Muscle of back (tissue), 11 donors: ENCODE measurements around the gene CTNNA3. TPM values are rescaled to one million over a fixed set of nuclear protein-coding genes. Genes with fewer than 3 reads are reported as not detected.

ENCODE experiments used
- DNase-seq, 3 donors: peaks; one replicate each; pipeline versions ENCODE4 v3.0.0 to v3.0.0-alpha.2; 2013
- polyA plus RNA-seq, 10 donors: library from polyadenylated mRNA; unstranded; fragments of 120-200 nt; gene quantifications; one replicate each; pipeline ENCODE4 v1.2.1, GENCODE V29; 2013; ENCODE audit not compliant: insufficient read length in 10 of 10

The CTNNA3 gene
- polyA plus RNA-seq, 10 donors = 4.6 to 15.8 (median 7.9) TPM

DNA sequence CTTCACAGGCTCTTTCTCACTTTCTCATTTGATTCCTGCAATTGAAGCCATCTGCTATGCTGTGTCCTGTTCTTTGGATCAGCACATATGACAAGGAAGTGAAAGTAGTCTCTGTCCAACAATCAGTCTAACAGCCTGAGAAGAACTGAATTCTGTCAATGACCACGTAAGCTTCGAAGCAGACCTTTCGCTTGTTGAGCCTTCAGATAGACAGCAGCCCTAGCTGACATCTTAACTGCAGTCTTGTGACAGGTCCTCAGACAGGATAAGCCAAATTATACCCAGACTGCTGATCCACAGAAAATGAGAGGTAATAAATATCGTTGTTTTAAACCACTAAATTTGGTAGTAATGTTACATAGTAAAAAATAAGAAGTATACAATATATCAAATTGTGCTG lies 1461.1 kb downstream of the CTNNA3 start:
- no peak for DNase-seq

DNA sequence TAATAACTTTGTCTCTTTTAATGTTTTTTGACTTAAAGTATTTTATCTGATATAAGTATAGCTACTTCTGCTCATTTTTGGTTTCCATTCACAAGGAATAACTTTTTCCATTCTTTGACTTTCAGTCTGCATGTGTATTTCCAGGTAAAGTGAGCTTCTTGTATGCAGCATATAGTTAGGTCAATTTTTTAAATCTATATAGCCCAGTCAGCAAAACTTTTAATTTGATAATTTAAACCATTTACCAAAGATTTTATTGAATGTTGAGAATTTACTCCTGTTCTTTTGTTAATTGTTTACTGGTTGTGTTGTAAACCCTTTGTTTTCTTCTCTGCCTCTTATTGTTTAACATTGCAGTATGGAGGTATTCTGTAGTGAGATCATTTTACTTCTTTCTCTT lies 1467.1 kb downstream of the CTNNA3 start:
- no peak for DNase-seq

DNA sequence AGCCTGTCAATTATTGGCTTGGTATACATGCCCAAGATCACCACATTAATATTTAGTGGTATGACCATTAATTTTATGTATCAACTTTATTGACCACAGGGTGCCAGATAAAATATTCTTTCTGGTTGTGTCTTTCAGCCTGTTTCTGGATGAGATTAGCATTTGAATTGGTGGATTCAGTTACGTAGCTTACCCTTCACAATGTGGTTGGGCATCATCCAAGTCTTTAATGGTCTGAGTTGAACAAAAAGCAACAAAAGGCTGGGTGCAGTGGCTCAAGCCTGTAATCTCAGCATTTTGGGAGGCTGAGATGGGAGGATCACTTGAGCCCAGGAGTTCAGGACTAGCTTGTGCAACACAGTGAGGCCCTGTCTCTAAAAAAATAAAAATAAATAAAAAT lies 1472.3 kb downstream of the CTNNA3 start:
- DNase-seq = no peak

DNA sequence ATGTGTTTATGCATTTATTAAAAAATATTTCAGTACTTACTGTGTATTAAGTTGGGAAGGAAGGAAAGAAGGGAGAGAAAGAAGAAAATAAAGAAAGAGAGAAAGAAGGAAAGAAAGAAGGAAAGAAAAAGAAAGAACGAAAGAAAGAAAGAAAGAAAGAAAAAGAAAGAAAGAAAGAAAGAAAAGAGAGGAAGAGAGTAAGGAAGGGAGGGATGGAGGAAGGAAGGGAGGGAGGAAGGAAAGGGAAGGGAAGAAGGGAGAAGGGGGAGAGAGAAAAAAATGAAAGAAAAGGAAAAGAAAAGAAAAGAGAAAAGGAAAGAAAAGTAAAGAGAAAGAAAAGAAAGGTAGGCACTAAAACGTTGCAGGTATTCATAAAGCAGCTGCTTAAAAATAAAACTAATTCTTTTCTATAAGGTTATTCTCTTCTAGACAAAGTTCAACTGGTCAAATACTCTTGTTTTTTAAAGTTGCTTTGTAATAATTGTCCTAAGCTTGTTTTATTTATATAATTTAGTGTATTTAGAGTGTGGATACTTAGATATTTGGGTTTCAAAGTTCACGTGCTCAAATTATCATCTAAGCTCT lies 1473.4 kb downstream of the CTNNA3 start:
- no peak for DNase-seq

DNA sequence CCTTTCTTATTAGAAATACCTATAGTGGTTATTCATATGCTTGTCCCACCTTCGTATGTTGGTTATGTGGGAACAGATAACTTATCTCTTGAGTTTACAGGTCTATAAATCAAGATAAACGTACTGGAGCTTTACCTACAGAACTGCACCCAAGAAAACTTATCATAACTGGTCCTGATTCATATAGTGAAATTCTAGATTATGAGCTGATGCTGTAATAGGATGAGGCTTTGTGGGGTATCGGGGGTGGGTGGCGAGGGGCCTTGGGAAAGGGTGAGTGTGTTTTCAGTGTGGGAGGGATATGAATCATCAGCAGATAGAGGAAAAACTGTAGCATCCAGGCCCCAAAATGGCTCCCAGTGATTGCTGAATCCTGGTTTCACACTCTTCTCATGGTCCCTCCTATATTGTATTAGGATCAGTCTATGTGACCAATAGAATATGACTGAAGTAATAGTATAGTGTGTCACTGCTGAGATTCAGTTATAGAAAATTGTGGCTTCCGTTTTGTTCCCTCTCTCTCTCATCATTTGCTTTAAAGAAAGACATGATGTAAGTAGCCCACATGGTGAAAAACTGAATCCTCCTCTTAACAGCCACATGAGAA lies 1476.9 kb downstream of the CTNNA3 start:
- no peak for DNase-seq

DNA sequence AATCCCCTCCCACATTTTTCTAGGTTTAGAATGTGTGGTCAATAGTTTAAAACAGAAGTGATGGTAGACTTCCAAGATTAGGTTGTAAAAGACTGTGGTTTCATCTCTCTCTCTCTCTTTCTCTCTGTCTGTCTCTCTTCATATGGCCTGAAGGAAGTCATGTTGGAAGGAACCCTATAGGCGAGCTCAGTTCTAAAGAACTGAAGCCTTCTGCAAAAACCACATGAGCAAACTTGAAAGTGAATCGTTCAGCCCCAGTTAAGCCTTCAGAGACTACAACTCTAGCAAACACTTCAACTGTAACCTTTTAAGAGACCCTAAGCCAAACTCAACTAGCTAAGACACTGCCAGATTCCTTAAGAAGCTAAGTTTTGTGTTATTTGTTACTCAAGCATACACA lies 1477.7 kb downstream of the CTNNA3 start:
- DNase-seq = no peak

DNA sequence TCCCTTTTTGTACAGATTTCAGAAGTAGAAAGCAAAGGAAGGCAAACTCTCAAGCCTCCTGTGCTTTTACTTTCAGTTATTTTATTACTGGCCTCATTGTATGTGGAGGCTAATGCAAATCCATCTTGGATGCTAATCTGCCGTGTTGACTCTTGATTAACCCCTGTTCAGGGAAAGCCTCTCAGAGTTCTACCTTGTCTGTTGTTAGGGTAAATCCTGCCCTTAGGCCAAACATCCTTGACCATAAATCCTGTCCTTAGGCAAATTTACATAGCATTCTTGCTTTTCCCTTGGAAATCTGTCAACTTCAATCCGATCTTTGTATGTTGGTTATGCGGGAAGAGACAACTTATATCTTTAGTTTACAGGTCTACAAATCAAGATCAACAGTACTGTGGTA lies 1480.1 kb downstream of the CTNNA3 start:
- DNase-seq = no peak

DNA sequence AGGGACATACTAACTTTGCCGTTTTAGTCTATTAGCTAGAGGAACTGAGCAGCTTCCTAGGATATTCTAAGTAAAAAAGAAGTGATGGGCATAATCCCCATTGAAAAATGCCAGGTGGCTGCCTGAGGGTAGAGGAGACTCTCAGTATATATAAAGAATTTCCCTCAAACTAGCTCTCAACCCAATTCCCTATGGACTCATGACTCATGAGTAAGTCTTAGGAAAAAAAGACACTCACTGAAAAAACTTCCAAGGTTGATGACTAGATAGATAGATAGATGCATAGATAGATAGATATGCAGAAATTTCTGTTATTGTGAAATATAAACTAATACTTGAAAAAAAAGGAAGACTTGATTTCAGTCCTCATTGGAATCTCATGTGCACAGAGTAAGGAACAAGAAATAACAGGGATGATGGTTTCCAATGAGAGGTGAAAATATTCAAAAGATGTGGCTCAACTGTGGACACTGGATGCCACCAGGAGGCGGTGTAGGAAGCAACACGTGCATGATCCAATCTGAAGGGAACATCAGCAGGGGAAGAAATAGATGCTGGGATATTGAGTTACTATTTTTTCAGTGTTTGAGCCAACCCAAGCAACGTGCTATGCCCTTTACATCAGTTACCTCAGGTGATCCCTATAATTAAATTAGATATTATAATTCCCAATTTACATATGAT lies 1481.1 kb downstream of the CTNNA3 start:
- peak in 1 of 3 donors; percentile 7 for DNase-seq

DNA sequence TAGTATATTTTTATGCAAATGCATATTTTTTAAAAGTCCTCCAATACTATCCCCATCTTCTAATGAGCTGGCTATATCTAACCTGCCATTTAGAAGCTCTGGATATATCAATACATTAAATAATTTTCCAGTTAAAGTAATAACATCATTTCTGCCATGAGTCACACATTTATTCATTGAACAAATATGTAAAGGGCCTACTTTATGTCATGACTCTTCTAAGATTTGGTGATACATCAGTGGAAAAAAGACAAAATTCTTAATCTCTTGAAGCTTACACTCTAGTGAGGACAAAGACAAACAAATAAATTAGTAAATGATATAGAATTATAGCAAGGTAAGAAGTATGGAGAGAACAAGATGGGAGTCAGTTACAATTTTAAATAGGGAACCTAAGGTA lies 1487.0 kb downstream of the CTNNA3 start:
- no peak for DNase-seq

DNA sequence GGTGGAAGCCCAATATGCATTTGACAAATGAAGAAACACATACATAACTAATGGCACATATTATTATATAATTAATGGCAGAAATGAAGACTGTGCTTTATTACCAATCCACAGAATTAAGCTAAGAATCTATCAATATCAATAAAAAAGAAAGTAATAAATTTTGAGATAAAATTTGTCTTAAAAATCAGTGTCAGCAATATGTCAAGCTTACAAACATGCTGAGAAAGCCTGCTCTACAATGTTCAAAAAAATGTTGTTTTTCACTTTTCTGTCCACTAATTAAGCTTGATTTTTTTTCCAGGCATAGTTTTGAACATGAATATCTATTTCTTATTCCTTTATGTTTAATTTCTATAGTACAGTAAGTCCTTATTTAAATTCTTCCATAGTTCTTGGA lies 1491.2 kb downstream of the CTNNA3 start:
- no peak for DNase-seq

DNA sequence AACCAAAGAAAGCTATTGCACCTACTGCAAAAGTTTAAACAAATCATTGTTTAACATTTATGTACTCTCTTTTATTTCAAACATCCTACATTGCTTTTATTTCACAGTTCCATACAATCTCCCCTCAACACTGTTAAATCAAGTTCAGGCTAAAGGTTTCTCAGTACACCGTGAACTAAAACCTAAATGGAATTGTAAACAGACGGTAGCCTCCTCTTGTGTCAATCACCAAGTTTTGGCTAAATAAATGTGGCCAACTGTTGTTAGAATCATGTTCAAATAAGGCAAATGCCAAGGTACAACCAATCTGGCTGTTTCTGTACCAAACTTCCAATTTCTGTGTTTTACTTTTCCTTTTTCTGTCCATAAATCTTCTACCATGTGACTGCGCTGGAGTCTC lies 1493.9 kb downstream of the CTNNA3 start:
- DNase-seq = no peak

DNA sequence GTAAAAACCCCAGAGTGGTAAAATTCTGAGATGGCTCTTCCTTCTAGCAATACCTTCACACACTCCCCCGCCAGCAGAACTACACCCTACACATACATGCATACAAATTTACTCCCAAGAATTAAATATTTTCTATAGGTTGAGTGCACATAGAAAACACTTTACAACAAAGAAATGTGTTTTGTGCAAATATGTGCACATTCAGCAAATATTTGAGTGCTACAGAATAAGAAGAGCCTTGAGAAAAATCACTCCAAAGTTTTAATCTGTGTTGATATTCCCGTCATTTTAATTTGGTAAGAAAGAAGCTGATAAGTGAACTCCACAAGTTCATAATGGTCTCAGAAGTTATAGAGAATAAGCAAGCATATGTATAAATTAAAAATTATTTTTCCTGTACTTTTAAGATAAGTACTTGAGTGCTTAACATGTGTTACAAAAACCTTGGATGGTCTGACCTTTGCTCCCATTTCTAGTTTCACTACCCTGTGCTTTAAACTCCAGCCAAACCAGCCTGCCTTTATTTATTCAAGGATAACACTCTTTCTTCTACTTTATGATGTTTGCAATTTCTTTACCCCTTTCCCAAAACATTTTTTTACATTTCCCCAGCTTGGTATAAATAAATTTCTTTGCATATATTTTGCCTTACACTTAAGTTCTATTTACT lies 1503.7 kb downstream of the CTNNA3 start:
- no peak for DNase-seq

DNA sequence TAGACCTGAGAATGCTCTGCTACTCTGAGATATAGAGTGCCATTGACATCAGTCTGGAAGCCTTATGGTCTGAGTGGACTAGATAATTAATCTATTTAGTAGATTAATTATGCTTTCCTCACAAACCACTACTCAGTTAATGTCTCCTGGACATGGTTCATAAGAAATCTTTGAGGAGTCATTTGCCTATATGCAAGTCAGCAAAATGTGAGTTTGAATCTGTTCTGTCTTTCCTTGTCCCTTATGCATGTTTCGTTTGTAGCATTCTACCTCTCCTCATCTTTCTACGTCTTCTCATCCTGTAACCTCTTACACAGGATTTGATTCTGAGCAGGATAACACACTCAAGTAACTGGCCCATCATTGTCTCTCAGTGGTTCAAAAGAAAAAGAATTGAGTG lies 1505.6 kb downstream of the CTNNA3 start:
- no peak for DNase-seq

DNA sequence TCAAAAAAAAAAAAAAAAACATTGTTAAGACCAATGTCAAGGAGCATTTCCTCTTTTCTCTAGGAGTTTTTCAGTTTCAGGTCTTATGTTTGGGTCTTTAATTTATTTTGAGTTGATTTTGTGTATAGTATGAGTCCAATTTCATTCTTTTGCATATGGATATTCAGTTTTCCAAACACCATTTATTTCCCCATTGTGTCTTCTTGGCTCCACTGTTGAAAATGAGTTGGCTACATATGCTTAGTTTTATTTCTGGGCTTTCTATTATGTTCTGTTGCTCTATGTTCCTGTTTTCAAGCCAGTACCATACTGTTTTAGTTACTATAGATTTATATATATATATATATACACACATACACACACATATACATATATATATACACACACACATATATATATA lies 1506.7 kb downstream of the CTNNA3 start:
- peak in 1 of 3 donors; percentile 52 for DNase-seq

DNA sequence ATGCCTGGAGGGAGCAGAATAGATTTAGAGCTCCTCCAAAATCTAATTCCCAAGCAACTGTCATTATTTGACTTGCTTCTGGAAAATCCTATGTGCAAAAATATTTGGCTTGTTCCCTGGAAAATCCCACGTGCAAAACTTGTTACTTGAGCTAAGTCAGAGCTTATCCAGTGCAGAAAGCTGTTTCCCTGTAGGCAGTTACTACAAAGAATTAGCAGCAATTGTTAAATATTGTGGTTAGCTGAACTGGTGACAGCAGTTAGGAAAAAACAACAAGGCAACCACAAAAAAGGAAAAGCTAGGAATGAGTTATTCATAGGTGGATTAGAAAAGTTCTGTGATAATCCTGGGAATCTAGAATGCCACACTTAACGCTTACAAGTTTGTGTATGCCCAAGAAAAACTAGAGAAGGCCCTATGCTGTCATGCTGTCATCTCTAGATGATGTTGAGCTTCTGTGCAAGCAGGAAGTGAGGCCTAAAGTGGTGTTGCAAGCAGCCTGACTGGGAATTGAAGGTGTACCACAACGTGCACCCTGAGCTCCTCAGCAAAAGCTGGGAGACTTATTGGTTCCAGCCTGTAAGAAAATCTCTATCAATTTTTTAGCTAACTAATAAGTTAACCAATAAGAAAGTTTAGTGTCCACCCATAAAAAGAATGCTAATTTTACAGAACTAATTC lies 1508.8 kb downstream of the CTNNA3 start:
- peak; percentile 49 to 85 (median 73) for DNase-seq

DNA sequence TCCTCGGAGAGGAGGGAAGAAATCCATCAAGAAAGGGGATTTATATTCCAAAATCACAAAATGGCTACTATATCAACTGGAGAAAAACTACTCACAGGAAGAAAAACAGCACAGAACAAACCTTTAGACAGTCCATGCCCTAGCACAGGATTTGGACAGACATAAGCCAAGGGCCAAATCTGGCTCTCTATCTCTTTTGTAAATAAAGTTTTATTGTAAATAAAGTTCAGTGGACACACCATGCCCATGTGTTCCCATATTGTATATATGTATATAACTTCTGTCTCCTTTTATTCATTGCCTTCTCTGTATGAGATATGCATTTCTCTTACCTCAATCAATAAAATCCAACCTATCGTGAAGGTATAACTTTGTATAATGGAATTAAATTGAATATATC lies 1513.0 kb downstream of the CTNNA3 start:
- no peak for DNase-seq

DNA sequence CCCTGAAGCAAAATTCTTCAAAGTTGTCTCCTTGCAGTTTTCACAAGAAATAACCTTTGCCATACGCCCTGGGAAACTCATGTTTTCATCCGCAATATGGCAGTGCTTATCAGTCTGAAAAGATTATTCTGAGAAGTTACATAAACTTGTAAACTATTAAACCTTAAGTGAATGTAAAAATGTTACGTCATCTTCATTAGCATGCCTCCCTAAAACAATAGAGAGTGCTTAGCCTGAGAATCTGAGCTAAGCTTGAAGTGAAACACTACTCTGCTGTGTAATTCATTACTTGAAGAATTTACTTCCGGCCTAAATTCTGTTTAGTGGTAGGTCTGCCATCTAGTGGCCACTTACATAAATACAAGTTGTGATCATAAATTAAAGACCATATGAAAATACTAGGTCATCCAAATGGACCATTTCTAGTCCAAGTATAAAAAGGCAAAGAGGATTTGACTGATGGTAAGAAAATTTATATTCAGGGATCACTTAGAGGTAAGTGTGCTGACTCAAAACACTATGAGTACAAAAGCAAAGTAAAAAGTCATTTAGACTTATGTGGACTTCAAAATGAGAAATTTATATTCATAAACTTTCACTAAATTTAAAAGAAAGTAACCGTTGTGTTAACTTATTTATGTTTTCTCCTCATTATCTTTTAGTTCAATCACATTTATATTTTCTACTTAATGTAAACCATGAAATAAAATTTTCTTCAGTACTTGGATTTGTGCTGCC lies 1515.2 kb downstream of the CTNNA3 start:
- peak; percentile 54 to 79 (median 59) for DNase-seq

DNA sequence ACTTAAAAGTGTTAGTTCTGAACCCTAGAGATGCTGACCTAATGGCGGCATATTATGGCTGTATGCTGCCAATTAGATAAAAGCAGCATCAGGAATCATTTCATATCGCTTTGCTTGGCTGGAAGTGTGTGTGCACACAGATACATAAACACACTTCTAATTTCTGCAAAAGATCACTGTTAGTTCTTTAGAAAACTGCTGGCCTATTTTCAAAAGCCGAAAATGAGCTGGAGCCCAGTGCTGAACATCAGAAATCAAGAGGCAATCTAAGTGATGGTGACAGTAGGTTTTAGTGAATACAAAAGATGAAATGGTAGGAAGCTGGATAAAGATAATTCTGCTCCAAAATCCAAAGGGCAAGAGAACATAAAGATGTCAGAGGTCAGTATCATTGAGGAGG lies 1516.0 kb downstream of the CTNNA3 start:
- DNase-seq = peak in 1 of 3 donors; percentile 10

DNA sequence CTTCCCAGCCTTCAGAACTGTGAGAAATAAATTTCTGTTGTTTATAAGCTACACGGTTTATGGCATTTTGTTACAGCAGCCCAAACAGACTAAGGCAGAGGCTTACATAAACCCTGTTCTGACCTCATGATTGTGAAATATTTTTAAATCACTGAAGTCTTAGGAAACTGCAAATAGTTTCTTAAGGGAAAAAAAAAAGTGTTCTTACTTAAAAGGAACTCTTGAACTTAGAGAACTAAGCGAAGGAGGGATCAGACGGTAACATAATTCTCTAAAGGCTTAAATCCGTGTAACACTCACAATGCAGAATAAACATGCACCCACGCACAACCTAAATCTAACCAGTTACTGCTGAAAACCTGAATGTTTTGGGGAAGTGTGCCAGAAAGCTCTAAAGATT lies 1519.2 kb downstream of the CTNNA3 start:
- DNase-seq = peak in 1 of 3 donors; percentile 54

DNA sequence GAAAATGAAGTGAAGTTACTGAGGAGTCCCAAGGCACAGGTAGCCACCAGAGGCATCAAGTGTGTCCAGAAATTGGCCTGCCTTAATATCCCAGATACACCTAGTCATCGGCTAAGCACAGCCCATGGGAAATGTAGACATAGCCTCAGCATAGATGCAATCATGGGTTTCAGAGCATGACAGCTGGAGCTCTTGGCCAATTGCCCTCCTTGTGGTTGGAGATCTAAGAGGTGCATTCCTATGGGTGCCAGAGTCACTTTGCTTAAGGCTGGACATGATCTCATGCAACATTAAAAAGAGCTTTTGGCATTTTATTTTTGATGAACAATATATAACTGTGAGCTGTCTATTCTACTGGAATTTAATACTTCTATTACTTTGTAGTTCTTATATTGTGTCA lies 1528.2 kb downstream of the CTNNA3 start:
- peak in 1 of 3 donors; percentile 31 for DNase-seq

DNA sequence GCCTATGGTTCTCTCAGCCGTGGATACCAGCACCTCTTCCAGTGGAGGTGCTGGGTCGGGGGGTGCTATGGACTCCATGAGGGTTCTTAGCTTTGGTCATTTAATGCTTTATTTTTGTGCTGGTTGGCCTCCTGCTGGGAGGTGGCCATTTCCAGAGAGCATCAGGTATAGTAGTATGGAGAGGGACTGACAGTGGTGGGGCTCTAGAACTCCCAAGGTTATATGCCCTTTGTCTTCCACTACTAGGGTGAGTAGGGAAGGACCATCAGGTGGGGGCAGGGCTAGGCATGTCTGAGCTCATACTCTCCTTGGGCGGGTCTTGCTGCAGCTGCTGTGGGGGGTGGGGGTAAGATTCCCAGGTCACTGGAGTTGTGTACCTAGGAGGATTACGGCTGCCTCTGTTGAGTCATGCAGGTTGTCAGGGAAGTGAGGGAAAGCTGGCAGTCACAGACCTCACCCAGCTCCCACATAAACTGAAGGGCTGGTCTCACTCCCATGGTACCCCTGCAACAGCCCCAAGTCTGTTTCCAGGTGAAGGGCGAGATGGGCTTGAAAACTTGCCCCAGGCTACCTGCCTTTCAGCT lies 1533.3 kb downstream of the CTNNA3 start:
- no peak for DNase-seq
